GM12878 (cell line): ENCODE results near the gene PRMT1. TPM values are rescaled to one million over a fixed set of nuclear protein-coding genes. Genes with fewer than 3 reads are reported as not detected.

Experiments
- CBX5 ChIP-seq: sonication (generic); IDR thresholded peaks from 2 replicates; pipeline ENCODE4 v1.6.1; 2016; ENCODE audit warnings: low read depth, moderate library complexity, mild to moderate bottlenecking, inconsistent platforms
- E2F4 ChIP-seq: IDR thresholded peaks from 2 replicates; pipeline ENCODE4 v1.6.1; 2012; ENCODE audit warnings: low read depth, low read length, improper control_type of control experiment
- E4F1 ChIP-seq: fragments of 450-650 bp; IDR thresholded peaks from 2 replicates; pipeline ENCODE4 v1.6.1; 2018; ENCODE audit warnings: borderline replicate concordance, mild to moderate bottlenecking; ENCODE audit not compliant: partially characterized antibody
- HDAC6 ChIP-seq: fragments of 200-600 bp; sonication (generic); IDR thresholded peaks from one replicate; pipeline ENCODE4 v1.8.0; 2017; ENCODE audit warnings: antibody characterized with exemption; ENCODE audit not compliant: unreplicated experiment
- KAT2A ChIP-seq: conservative IDR thresholded peaks from 2 replicates; pipeline ENCODE4 v1.6.1; 2011; ENCODE audit warnings: low read depth, low read length; ENCODE audit not compliant: control insufficient read depth
- KLF5 ChIP-seq: fragments of 450-650 bp; IDR thresholded peaks from 2 replicates; pipeline ENCODE4 v1.6.1; 2014; ENCODE audit warnings: mild to moderate bottlenecking; ENCODE audit not compliant: partially characterized antibody
- LARP7 ChIP-seq: fragments of 450-650 bp; IDR thresholded peaks from 2 replicates; pipeline ENCODE4 v1.6.1; 2017; ENCODE audit warnings: mild to moderate bottlenecking
- PML ChIP-seq: IDR thresholded peaks from 2 replicates; pipeline ENCODE4 v1.6.1; 2012; ENCODE audit warnings: low read length, inconsistent platforms
- RAD21 ChIP-seq: IDR thresholded peaks from 2 replicates; pipeline ENCODE4 v1.6.1; 2011; ENCODE audit warnings: mild to moderate bottlenecking, low read depth, low read length, moderate library complexity; ENCODE audit not compliant: insufficient read depth
- RCOR1 ChIP-seq: conservative IDR thresholded peaks from 2 replicates; pipeline ENCODE4 v1.6.1; 2012; ENCODE audit warnings: low read depth, low read length, improper control_type of control experiment
- RELA ChIP-seq: fragments of 450-650 bp; IDR thresholded peaks from 2 replicates; pipeline ENCODE4 v1.8.0; 2014; ENCODE audit warnings: borderline replicate concordance; ENCODE audit not compliant: partially characterized antibody
- SIX5 ChIP-seq: IDR thresholded peaks from 2 replicates; pipeline ENCODE4 v1.6.1; 2011; ENCODE audit warnings: mild to moderate bottlenecking, low read depth, low read length, moderate library complexity; ENCODE audit not compliant: severe bottlenecking
- SREBF1 ChIP-seq: IDR thresholded peaks from 2 replicates; pipeline ENCODE4 v1.6.1; 2012; ENCODE audit warnings: mild to moderate bottlenecking, low read length
- SREBF2 ChIP-seq: IDR thresholded peaks from 2 replicates; pipeline ENCODE4 v1.6.1; 2012; ENCODE audit warnings: mild to moderate bottlenecking, low read length
- STAT3 ChIP-seq: IDR thresholded peaks from 2 replicates; pipeline ENCODE4 v1.6.1; 2011; ENCODE audit warnings: low read depth, low read length, improper control_type of control experiment
- TAF1 ChIP-seq: IDR thresholded peaks from 2 replicates; pipeline ENCODE4 v1.6.1; 2011; ENCODE audit warnings: mild to moderate bottlenecking, low read depth, low read length, borderline replicate concordance
- TCF3 ChIP-seq: IDR thresholded peaks from 2 replicates; pipeline ENCODE4 v1.6.1; 2012; ENCODE audit warnings: low read depth, mild to moderate bottlenecking, low read length, borderline replicate concordance; ENCODE audit not compliant: insufficient read depth
- WRNIP1 ChIP-seq: IDR thresholded peaks from 2 replicates; pipeline ENCODE4 v1.6.1; 2011; ENCODE audit warnings: low read depth, low read length, improper control_type of control experiment, borderline replicate concordance
- ZBTB40 ChIP-seq: fragments of 450-650 bp; IDR thresholded peaks from 2 replicates; pipeline ENCODE4 v1.6.1; 2016; ENCODE audit warnings: mild to moderate bottlenecking, moderate library complexity, borderline replicate concordance
- ZNF217 ChIP-seq: fragments of 450-650 bp; IDR thresholded peaks from 2 replicates; pipeline ENCODE4 v1.6.1; 2017; ENCODE audit warnings: antibody characterized with exemption, mild to moderate bottlenecking
- polyA plus RNA-seq, 11 experiments: library from polyadenylated mRNA; depleted of rRNA in 4 of 11; unstranded in 6 of 11; stranded (reverse) in 5 of 11; fragments of >200 nt; fragmentation: Nextera tagmentation in 4 of 11; fragmentation: Illumina TruSeq in 1 of 11; extraction: Ambion mirVana in 4 of 11; extraction: Trizol in 1 of 11; gene quantifications; 1 replicate in 1 of 11; 2 replicates in 10 of 11; pipeline versions ENCODE4 v1.2.1 to v1.2.3, GENCODE V29; 2011 to 2016; ENCODE audit warnings: inconsistent platforms in 2 of 11, missing spikeins in 2 of 11, low read depth in 1 of 11
- total RNA-seq, 4 experiments: library from RNA; depleted of rRNA in 3 of 4; stranded (reverse); fragments of >200 nt in 3 of 4; fragmentation: Illumina TruSeq in 1 of 4; extraction: Trizol in 1 of 4; gene quantifications; 2 replicates each; pipeline versions ENCODE4 v1.2.1 to v1.2.3, GENCODE V29; 2013 to 2021
- TF ChIP-seq, protein P1 (sequence below): fragments of 450-650 bp; conservative IDR thresholded peaks from 2 replicates; pipeline ENCODE4 v1.6.1; 2017; ENCODE audit warnings: mild to moderate bottlenecking, moderate library complexity

PRMT1 gene
- total and polyA plus RNA-seq, 10 of the 15 experiments (the other 5 are each of a cell fraction or from before 2014, with no cell fraction given), result 19.9 to 667 (median 444) TPM

GRCh38 chr19:49640113-49640898 is 36.8 kb upstream of the PRMT1 start, which contains the start of gene RRAS (continued):
- TF ChIP-seq SIX5, result peak; percentile 1
- TF ChIP-seq LARP7, result no peak
- no peak for TF ChIP-seq SREBF2
- no peak for TF ChIP-seq RAD21
- TF ChIP-seq E4F1, result peak; percentile 42
- TF ChIP-seq, protein P1, sequence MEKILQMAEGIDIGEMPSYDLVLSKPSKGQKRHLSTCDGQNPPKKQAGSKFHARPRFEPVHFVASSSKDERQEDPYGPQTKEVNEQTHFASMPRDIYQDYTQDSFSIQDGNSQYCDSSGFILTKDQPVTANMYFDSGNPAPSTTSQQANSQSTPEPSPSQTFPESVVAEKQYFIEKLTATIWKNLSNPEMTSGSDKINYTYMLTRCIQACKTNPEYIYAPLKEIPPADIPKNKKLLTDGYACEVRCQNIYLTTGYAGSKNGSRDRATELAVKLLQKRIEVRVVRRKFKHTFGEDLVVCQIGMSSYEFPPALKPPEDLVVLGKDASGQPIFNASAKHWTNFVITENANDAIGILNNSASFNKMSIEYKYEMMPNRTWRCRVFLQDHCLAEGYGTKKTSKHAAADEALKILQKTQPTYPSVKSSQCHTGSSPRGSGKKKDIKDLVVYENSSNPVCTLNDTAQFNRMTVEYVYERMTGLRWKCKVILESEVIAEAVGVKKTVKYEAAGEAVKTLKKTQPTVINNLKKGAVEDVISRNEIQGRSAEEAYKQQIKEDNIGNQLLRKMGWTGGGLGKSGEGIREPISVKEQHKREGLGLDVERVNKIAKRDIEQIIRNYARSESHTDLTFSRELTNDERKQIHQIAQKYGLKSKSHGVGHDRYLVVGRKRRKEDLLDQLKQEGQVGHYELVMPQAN, result no peak
- TF ChIP-seq WRNIP1, result no peak
- TF ChIP-seq ZBTB40, result peak; percentile 70; the same call in 1 of the 2 replicates
- TF ChIP-seq ZNF217, result no peak
- no peak for TF ChIP-seq KAT2A
- TF ChIP-seq STAT3, result no peak
- no peak for TF ChIP-seq CBX5
- TF ChIP-seq TAF1, result peak; percentile 59
- TF ChIP-seq SREBF1, result no peak
- TF ChIP-seq RELA, result peak; percentile 75
- TF ChIP-seq E2F4, result 0 out of 2 replicates have a peak, but pooled peaks have one; percentile 13
- peak; percentile 76; the same call in 1 of the 2 replicates for TF ChIP-seq PML
- 0 out of 2 replicates have a peak, but pooled peaks have one; percentile 26 for TF ChIP-seq TCF3
- no peak for TF ChIP-seq KLF5
- TF ChIP-seq RCOR1, result 0 out of 2 replicates have a peak, but pooled peaks have one; percentile 23
- no peak for TF ChIP-seq HDAC6
